Lower lobe of right lung (tissue), 2 donors: ENCODE results near the gene TFB2M. TPM values are rescaled to one million over a fixed set of nuclear protein-coding genes. Genes with fewer than 3 reads are reported as not detected.

Source experiments
- ATAC-seq, 2 donors: fragments of 200-7000 bp; cut with Tn5 transposase; one replicate each; pipeline ENCODE4 v1.9.1; 2020 to 2022; ENCODE audit warnings: mild to moderate bottlenecking in 2 of 2, moderate library complexity in 2 of 2
- DNase-seq: peaks from one replicate; pipeline ENCODE4 v3.0.0-alpha.2; 2020
- H3K27ac ChIP-seq: fragments of 200-600 bp; one replicate; pipeline ENCODE4 v1.8.0; 2022
- H3K27me3 ChIP-seq: fragments of 200-600 bp; one replicate; pipeline ENCODE4 v1.8.0; 2022; ENCODE audit warnings: low read depth
- H3K36me3 ChIP-seq: fragments of 200-600 bp; one replicate; pipeline ENCODE4 v1.8.0; 2022; ENCODE audit warnings: mild to moderate bottlenecking
- H3K4me1 ChIP-seq: fragments of 200-600 bp; one replicate; pipeline ENCODE4 v1.8.0; 2022
- H3K4me3 ChIP-seq: fragments of 200-600 bp; one replicate; pipeline ENCODE4 v1.8.0; 2022; ENCODE audit warnings: mild to moderate bottlenecking
- H3K9me3 ChIP-seq: fragments of 200-600 bp; one replicate; pipeline ENCODE4 v1.8.0; 2022
- CTCF ChIP-seq: fragments of 200-600 bp; IDR thresholded peaks from one replicate; pipeline ENCODE4 v1.8.0; 2022; ENCODE audit warnings: antibody characterized with exemption, mild to moderate bottlenecking
- intact Hi-C: fragments of 100-400 bp; cut with DNase I; formaldehyde crosslinking; loops from one replicate; pipeline ENCODE4 v1.11.0; 2022
- total RNA-seq: library from RNA; stranded (reverse); fragmentation: NEBNext Ultra II Directional; extraction: Animal tissue kit (Norgen Biotek cat#: 25700); gene quantifications from one replicate; pipeline ENCODE4 v1.2.1, GENCODE V29; 2021
- donor health status: DM: no; HTN: yes; CAD: no; lungs with severe emphysema.

Gene TFB2M
- total RNA-seq, 1 donor from 2014 or later: 10.2 TPM

DNA sequence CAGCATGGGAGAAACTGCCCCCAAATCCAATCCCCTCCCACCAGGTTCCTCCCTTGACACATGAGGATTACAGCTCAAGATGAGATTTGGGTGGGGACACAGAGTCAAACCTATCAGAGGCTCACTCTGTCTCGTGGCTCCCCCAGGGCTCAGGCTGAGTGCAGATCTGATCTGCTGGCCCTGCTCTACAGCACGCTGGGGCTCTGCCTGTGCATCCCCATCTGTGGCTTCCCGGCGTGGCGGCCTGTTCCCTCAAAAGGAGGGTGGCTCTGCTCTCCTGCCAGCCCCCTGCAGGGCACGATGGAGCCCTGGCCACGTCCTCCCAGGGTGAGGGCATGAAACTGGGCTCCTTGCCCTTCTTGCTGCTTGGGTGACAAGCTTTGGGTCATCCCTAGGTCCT, 39.1 kb downstream of the TFB2M start:
- Histone ChIP-seq H3K4me1 (no peaks in the 10 kb centered on the region), H3K36me3 (no peaks in the 10 kb centered on the region), H3K4me3 (no peak overlapping the region), H3K27me3 (no peaks in the 10 kb centered on the region), H3K27ac (no peak overlapping the region), H3K9me3 (peaks cover 12% of the 10 kb centered on the region)
- ATAC-seq (no peak), DNase-seq (no peak)
- TF ChIP-seq CTCF: no peak
- intact Hi-C loops: no loop called here

DNA sequence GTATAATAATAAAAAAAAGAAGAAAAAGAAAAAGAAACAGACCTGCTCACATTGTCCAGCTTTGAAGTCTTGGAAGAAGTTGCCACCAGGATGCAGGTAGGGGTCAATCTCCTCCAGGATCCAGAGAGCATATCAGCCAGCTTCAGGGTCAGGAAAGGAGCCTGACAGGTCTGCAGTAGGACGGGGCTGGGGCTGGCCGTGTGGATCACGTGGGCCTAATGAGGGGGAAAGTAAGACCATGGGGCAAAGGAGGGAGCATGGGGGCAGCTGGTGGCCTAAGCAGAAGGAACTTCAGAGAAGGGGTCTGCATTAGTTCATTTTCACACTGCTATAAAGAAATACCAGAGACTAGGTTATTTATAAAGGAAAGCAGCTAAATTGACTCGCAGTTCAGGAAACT, 39.7 kb downstream of the TFB2M start:
- TF ChIP-seq CTCF: no peak
- ATAC-seq (no peak), DNase-seq (no peak)
- intact Hi-C loops: no loop called here
- H3K36me3 ChIP-seq: no peaks in the 10 kb centered on the region
- peaks cover 12% of the 10 kb centered on the region for H3K9me3 ChIP-seq
- H3K4me3 ChIP-seq: no peak overlapping the region
- H3K27me3 ChIP-seq: no peaks in the 10 kb centered on the region
- no peaks in the 10 kb centered on the region for H3K4me1 ChIP-seq
- no peak overlapping the region for H3K27ac ChIP-seq

- Histone ChIP-seq H3K4me1 (no peaks in the 10 kb centered on the region), H3K27me3 (no peaks in the 10 kb centered on the region), H3K4me3 (no peak overlapping the region), H3K9me3 (peaks cover 25% of the 10 kb centered on the region), H3K36me3 (no peaks in the 10 kb centered on the region), H3K27ac (no peak overlapping the region)
- no peak for TF ChIP-seq CTCF
- intact Hi-C loops: no loop called here
- ATAC-seq (no peak), DNase-seq (no peak)
Observed at GRCh38 chr1:246519514-246519913, 46.5 kb downstream of the TFB2M start.

GRCh38 chr1:246518456-246519205, 47.4 kb downstream of the TFB2M start:
- H3K9me3 ChIP-seq: peaks cover 34% of the 10 kb centered on the region
- no peak overlapping the region for H3K4me3 ChIP-seq
- no peak overlapping the region for H3K27ac ChIP-seq
- ATAC-seq: peak in 1 of 2 donors; percentile 23
- no peak for DNase-seq
- H3K4me1 ChIP-seq: no peaks in the 10 kb centered on the region
- intact Hi-C loops: no loop called here
- TF ChIP-seq CTCF: no peak
- H3K27me3 ChIP-seq: no peaks in the 10 kb centered on the region
- H3K36me3 ChIP-seq: no peaks in the 10 kb centered on the region

GRCh38 chr1:246517391-246517790, 48.7 kb downstream of the TFB2M start:
- no peak for DNase-seq
- Histone ChIP-seq H3K36me3 (no peaks in the 10 kb centered on the region), H3K4me3 (no peak overlapping the region), H3K4me1 (no peaks in the 10 kb centered on the region), H3K27ac (no peak overlapping the region), H3K9me3 (peaks cover 34% of the 10 kb centered on the region), H3K27me3 (no peaks in the 10 kb centered on the region)
- no peak for ATAC-seq
- TF ChIP-seq CTCF: no peak
- intact Hi-C loops: no loop called here
